Measurements from ENCODE around the gene TMED7. TPM values are rescaled to one million over a fixed set of nuclear protein-coding genes. Genes with fewer than 3 reads are reported as not detected.

TMED7 gene
- total RNA-seq, 1 donor from 2014 or later: 109 TPM

DNA sequence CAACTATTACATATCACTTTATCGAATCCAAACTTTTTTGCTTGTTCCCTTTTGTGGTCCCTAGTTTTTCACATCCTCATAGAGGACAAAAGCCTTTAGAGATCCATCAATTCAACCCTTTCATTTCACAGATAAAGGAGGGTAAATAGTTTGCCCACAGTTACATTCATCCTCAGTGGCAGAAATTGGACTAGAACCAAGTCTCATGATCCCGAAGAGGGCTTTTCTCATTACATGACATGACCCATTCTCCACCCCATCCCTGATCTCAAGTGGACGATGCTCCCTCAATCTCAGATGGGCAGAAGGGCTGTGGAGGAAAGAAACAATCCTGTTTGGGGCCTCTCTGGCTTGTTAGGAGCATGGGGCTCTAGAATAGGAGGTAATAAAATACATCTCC lies 46.6 kb downstream of the TMED7 start:
- H3K4me1 Mint-ChIP-seq (ENCODE audit: unreplicated experiment): peaks cover 23% of the 10 kb centered on the region
- no peaks in the 10 kb centered on the region for H3K27me3 Mint-ChIP-seq (ENCODE audit: unreplicated experiment)
- DNase-seq (ENCODE audit: extremely low spot score, unreplicated experiment): no peak
- H3K4me3 Mint-ChIP-seq (ENCODE audit: unreplicated experiment): no peak overlapping the region
- no peak overlapping the region for H3K27ac Mint-ChIP-seq (ENCODE audit: unreplicated experiment)
- H3K36me3 Mint-ChIP-seq (ENCODE audit: unreplicated experiment): peaks cover 1% of the 10 kb centered on the region
- H3K9me3 Mint-ChIP-seq (ENCODE audit: unreplicated experiment): no peaks in the 10 kb centered on the region
- TF ChIP-seq CTCF (IDR thresholded peaks at IDR 0.05): no peak

- no peak overlapping the region for H3K4me3 Mint-ChIP-seq (ENCODE audit: unreplicated experiment)
- H3K9me3 Mint-ChIP-seq (ENCODE audit: unreplicated experiment): no peaks in the 10 kb centered on the region
- no peak overlapping the region for H3K27ac Mint-ChIP-seq (ENCODE audit: unreplicated experiment)
- H3K36me3 Mint-ChIP-seq (ENCODE audit: unreplicated experiment): peaks cover 1% of the 10 kb centered on the region
- no peak for DNase-seq (ENCODE audit: extremely low spot score, unreplicated experiment)
- no peaks in the 10 kb centered on the region for H3K27me3 Mint-ChIP-seq (ENCODE audit: unreplicated experiment)
- H3K4me1 Mint-ChIP-seq (ENCODE audit: unreplicated experiment): peaks cover 25% of the 10 kb centered on the region
- no peak for TF ChIP-seq CTCF (IDR thresholded peaks at IDR 0.05)
Measured at GRCh38 chr5:115578657-115579056, 47.2 kb downstream of the TMED7 start.

DNA sequence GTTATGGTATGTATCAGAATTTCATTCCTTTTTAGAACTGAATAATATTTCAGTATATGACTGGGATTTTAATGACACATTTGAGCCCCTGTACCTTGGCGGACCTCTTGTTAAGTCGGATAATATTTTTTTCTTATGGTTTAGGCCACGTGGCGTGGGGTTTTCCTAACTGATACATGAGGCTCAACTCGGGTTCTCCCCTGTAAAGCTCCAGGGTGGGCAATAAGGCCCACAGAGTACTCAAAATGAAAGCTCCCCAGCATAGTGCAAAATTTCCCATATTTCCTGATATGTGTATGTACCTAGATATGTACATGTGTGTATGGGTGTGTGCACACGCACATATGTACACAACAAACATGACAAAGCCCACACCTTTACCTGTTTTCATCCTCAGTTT lies 48.1 kb downstream of the TMED7 start:
- TF ChIP-seq CTCF (IDR thresholded peaks at IDR 0.05): no peak
- peaks cover 1% of the 10 kb centered on the region for H3K36me3 Mint-ChIP-seq (ENCODE audit: unreplicated experiment)
- H3K27me3 Mint-ChIP-seq (ENCODE audit: unreplicated experiment): no peaks in the 10 kb centered on the region
- DNase-seq (ENCODE audit: extremely low spot score, unreplicated experiment): no peak
- H3K9me3 Mint-ChIP-seq (ENCODE audit: unreplicated experiment): no peaks in the 10 kb centered on the region
- H3K4me1 Mint-ChIP-seq (ENCODE audit: unreplicated experiment): peaks cover 25% of the 10 kb centered on the region
- H3K4me3 Mint-ChIP-seq (ENCODE audit: unreplicated experiment): no peak overlapping the region
- no peak overlapping the region for H3K27ac Mint-ChIP-seq (ENCODE audit: unreplicated experiment)

DNA sequence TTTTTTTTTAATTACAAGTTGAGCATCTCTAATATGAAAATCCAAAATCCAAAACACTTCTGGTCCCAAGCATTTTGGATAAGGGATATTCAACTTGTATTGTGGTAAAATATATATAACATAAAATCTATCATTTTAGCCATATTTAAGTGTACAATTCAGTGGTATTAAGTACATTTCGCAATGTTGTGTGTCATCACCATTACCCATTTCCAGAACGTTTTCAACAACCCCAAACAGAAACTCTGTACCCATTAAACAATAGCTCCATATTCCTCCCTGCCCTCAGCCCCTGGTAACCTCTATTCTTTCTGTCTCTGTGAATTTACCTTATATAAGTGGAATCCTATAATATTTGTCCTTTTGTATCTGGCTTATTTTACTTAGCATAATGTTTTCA lies 48.5 kb downstream of the TMED7 start:
- Mint-ChIP-seq H3K9me3 (ENCODE audit: unreplicated experiment) (no peaks in the 10 kb centered on the region), H3K27ac (ENCODE audit: unreplicated experiment) (no peak overlapping the region), H3K4me3 (ENCODE audit: unreplicated experiment) (no peak overlapping the region), H3K4me1 (ENCODE audit: unreplicated experiment) (peaks cover 25% of the 10 kb centered on the region), H3K27me3 (ENCODE audit: unreplicated experiment) (no peaks in the 10 kb centered on the region), H3K36me3 (ENCODE audit: unreplicated experiment) (peaks cover 1% of the 10 kb centered on the region)
- DNase-seq (ENCODE audit: extremely low spot score, unreplicated experiment): no peak
- TF ChIP-seq CTCF (IDR thresholded peaks at IDR 0.05): no peak

DNA sequence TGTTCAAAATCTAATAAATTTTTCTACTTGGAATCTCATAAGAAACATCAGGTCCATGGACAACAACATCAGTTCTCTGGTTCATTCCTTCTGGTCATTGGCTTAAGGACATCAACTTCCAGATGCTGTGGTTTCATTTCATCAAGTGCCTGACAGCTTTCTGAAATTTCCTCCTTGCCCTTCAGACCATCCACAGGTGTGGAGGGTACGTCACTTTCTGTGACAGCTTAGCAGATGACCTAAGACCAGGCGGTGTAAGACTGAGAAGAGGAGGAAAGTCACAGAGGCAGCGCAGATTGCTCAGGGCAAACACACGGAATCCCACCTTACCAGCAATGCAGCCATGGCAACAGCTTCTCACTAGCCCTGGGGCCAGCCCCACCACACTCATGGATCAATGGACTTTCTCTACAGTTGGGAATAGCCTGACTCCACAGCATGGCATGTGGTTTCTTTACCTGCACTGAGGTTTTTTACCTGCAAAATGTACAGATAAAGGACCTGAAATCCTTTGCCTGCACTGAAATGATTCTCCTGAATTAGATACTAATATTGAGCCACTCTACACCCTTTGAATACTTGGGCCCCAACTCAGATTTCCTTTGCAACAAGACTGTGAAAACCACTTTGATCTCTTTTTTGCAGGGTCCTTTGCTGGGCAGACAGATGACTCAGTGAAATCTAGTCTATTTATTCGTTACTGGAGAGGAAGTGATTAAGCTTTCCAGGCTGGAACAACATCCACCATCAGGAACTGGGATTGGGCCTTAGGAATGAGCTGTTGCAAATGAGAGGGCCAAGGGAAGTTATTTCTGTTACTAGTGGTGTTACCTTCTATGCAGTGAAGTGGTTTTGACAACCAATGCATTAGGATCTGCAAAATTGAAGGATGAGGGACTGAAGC lies 50.4 kb downstream of the TMED7 start:
- no peak overlapping the region for H3K27ac Mint-ChIP-seq (ENCODE audit: unreplicated experiment)
- no peaks in the 10 kb centered on the region for H3K27me3 Mint-ChIP-seq (ENCODE audit: unreplicated experiment)
- H3K4me1 Mint-ChIP-seq (ENCODE audit: unreplicated experiment): peaks cover 25% of the 10 kb centered on the region
- no peak for DNase-seq (ENCODE audit: extremely low spot score, unreplicated experiment)
- no peaks in the 10 kb centered on the region for H3K9me3 Mint-ChIP-seq (ENCODE audit: unreplicated experiment)
- no peak for TF ChIP-seq CTCF (IDR thresholded peaks at IDR 0.05)
- H3K4me3 Mint-ChIP-seq (ENCODE audit: unreplicated experiment): no peak overlapping the region
- H3K36me3 Mint-ChIP-seq (ENCODE audit: unreplicated experiment): peaks cover 1% of the 10 kb centered on the region

All from osteocyte (in vitro differentiated cells).